OCI-LY1 (cell line): ENCODE results near the gene FRMPD3.

Experiments
- H2AFZ ChIP-seq: fragments of 200-600 bp; sonication (generic), shearing (Covaris generic); 2 replicates; pipeline ENCODE4 v1.6.0; 2014; ENCODE audit warnings: antibody characterized with exemption, mild to moderate bottlenecking, low read length
- H3F3A ChIP-seq: fragments of 200-600 bp; sonication (generic), shearing (Covaris generic); 2 replicates; pipeline ENCODE4 v1.6.0; 2014; ENCODE audit warnings: mild to moderate bottlenecking, antibody characterized with exemption, low read length, moderate library complexity; ENCODE audit not compliant: insufficient read depth
- H3K27ac ChIP-seq: fragments of 200-600 bp; sonication (generic); 2 replicates; pipeline ENCODE4 v1.5.1; 2014; ENCODE audit warnings: low read length, mixed run types, mild to moderate bottlenecking, low read depth; ENCODE audit not compliant: poor library complexity, severe bottlenecking
- H3K27me3 ChIP-seq: fragments of 200-600 bp; sonication (generic); 2 replicates; pipeline ENCODE4 v1.6.0; 2014; ENCODE audit warnings: antibody characterized with exemption, mild to moderate bottlenecking, low read length, moderate library complexity; ENCODE audit not compliant: insufficient read depth
- H3K36me3 ChIP-seq: fragments of 200-600 bp; sonication (generic); 2 replicates; pipeline ENCODE4 v1.6.1; 2014; ENCODE audit warnings: mild to moderate bottlenecking, antibody characterized with exemption, low read length, moderate library complexity, mixed read lengths; ENCODE audit not compliant: insufficient read depth
- H3K4me1 ChIP-seq: fragments of 200-600 bp; sonication (generic); 2 replicates; pipeline ENCODE4 v1.5.1; 2014; ENCODE audit warnings: mild to moderate bottlenecking, low read length, moderate library complexity; ENCODE audit not compliant: insufficient read depth, severe bottlenecking
- H3K4me2 ChIP-seq: fragments of 200-600 bp; sonication (generic), shearing (Covaris generic); 2 replicates; pipeline ENCODE4 v1.6.1; 2014; ENCODE audit warnings: low read length
- H3K4me3 ChIP-seq: fragments of 200-600 bp; sonication (generic); 2 replicates; pipeline ENCODE4 v1.5.1; 2014; ENCODE audit warnings: low read length, low read depth, mild to moderate bottlenecking, mixed read lengths; ENCODE audit not compliant: poor library complexity, severe bottlenecking
- H3K79me2 ChIP-seq: fragments of 200-600 bp; shearing (Covaris generic); 2 replicates; pipeline ENCODE4 v1.6.1; 2016; ENCODE audit warnings: mixed run types, low read length, mixed read lengths; ENCODE audit not compliant: insufficient read depth
- H3K9ac ChIP-seq: fragments of 200-600 bp; sonication (generic), shearing (Covaris generic); 2 replicates; pipeline ENCODE4 v1.6.1; 2014; ENCODE audit warnings: mild to moderate bottlenecking, low read length, mixed read lengths
- H3K9me2 ChIP-seq: fragments of 200-600 bp; sonication (generic), shearing (Covaris generic); 2 replicates; pipeline ENCODE4 v1.6.1; 2014; ENCODE audit warnings: low read depth, mild to moderate bottlenecking, low read length, mixed read lengths
- H3K9me3 ChIP-seq: fragments of 200-600 bp; shearing (Covaris generic); 2 replicates; pipeline ENCODE4 v1.6.1; 2014; ENCODE audit warnings: low read length, mixed read lengths
- H4K20me1 ChIP-seq: fragments of 200-600 bp; sonication (generic), shearing (Covaris generic); 2 replicates; pipeline ENCODE4 v1.6.0; 2016; ENCODE audit warnings: mild to moderate bottlenecking, low read length; ENCODE audit not compliant: insufficient read depth
- CTCF ChIP-seq: fragments of 200-600 bp; sonication (generic), shearing (Covaris generic); IDR thresholded peaks from 2 replicates; pipeline ENCODE4 v1.5.1; 2017; ENCODE audit warnings: mild to moderate bottlenecking, antibody characterized with exemption, low read length, moderate library complexity, mixed read lengths
- EZH2 ChIP-seq: fragments of 200-600 bp; sonication (generic), shearing (Covaris generic); IDR thresholded peaks from 2 replicates; pipeline ENCODE4 v1.8.0; 2017; ENCODE audit warnings: borderline replicate concordance, mixed run types, mild to moderate bottlenecking, antibody characterized with exemption, low read length, moderate library complexity, mixed read lengths

Gene FRMPD3

GRCh38 chrX:107465932-107466620, 16.6 kb downstream of the FRMPD3 start:
- H3K4me1 ChIP-seq = no peaks in the 10 kb centered on the region
- no peaks in the 10 kb centered on the region for H3K79me2 ChIP-seq
- no peaks in the 10 kb centered on the region for H3F3A ChIP-seq
- H4K20me1 ChIP-seq = no peaks in the 10 kb centered on the region
- no peak overlapping the region for H3K27ac ChIP-seq
- H3K36me3 ChIP-seq = no peaks in the 10 kb centered on the region
- no peak overlapping the region for H3K9ac ChIP-seq
- no peak for TF ChIP-seq EZH2
- no peak for TF ChIP-seq CTCF
- no peaks in the 10 kb centered on the region for H3K9me3 ChIP-seq
- no peak overlapping the region for H2AFZ ChIP-seq
- H3K27me3 ChIP-seq = no peaks in the 10 kb centered on the region
- H3K4me2 ChIP-seq = no peak overlapping the region
- H3K9me2 ChIP-seq = no peaks in the 10 kb centered on the region
- H3K4me3 ChIP-seq = no peak overlapping the region

GRCh38 chrX:107467271-107467670, 17.8 kb downstream of the FRMPD3 start:
- Histone ChIP-seq H2AFZ (no peak overlapping the region), H3K79me2 (no peaks in the 10 kb centered on the region), H3K27me3 (no peaks in the 10 kb centered on the region), H4K20me1 (no peaks in the 10 kb centered on the region), H3F3A (no peaks in the 10 kb centered on the region), H3K9me2 (no peaks in the 10 kb centered on the region), H3K9me3 (no peaks in the 10 kb centered on the region), H3K9ac (no peak overlapping the region), H3K4me3 (no peak overlapping the region), H3K4me2 (no peak overlapping the region), H3K27ac (no peak overlapping the region), H3K4me1 (no peaks in the 10 kb centered on the region), H3K36me3 (no peaks in the 10 kb centered on the region)
- TF ChIP-seq CTCF (no peak), EZH2 (no peak)

GRCh38 chrX:107470198-107470597, 20.7 kb downstream of the FRMPD3 start:
- Histone ChIP-seq H3K9me3 (no peaks in the 10 kb centered on the region), H3K36me3 (no peaks in the 10 kb centered on the region), H3K4me2 (no peak overlapping the region), H2AFZ (no peak overlapping the region), H4K20me1 (no peaks in the 10 kb centered on the region), H3K27ac (no peak overlapping the region), H3K9me2 (no peaks in the 10 kb centered on the region), H3F3A (no peaks in the 10 kb centered on the region), H3K27me3 (no peaks in the 10 kb centered on the region), H3K9ac (no peak overlapping the region), H3K4me1 (no peaks in the 10 kb centered on the region), H3K79me2 (no peaks in the 10 kb centered on the region), H3K4me3 (no peak overlapping the region)
- TF ChIP-seq EZH2 (no peak), CTCF (no peak)
